DOHH2 (cell line): ENCODE measurements around the gene SLC7A14.

Source experiments
- CTCF ChIP-seq: fragments of 200-600 bp; sonication (generic); IDR thresholded peaks from one replicate; pipeline ENCODE4 v1.5.1; 2014; ENCODE audit warnings: antibody characterized with exemption, mild to moderate bottlenecking, low read depth, low read length; ENCODE audit not compliant: poor library complexity, severe bottlenecking
- EZH2phosphoT487 ChIP-seq: fragments of 200-600 bp; sonication (generic); IDR thresholded peaks from 2 replicates; pipeline ENCODE4 v1.6.1; 2017; ENCODE audit warnings: borderline replicate concordance, mild to moderate bottlenecking, antibody characterized with exemption, low read length, moderate library complexity, mixed read lengths

- TF ChIP-seq EZH2phosphoT487 (no peak), CTCF (no peak)
Observed at GRCh38 chr3:170423001-170423615, 162.8 kb downstream of the SLC7A14 start.
